Stimulated activated effector memory CD8-positive, alpha-beta T cell treated with anti-CD3 and anti-CD28 coated beads, Interleukin-12 subunit alpha, Interleukin-12 subunit beta, amount 100 ng/mL, for 72 hours (primary cell): ENCODE measurements around the gene REELD1.

Experiments used
- ATAC-seq: fragments of 150-1000 bp; cut with Tn5 transposase; 2 replicates; pipeline ENCODE4 v1.10.0; 2021
- DNase-seq, 2 donors: peaks; one replicate each; pipeline ENCODE4 v3.0.0; 2021 to 2022; ENCODE audit warnings: low spot score in 2 of 2
- H3K27ac Mint-ChIP-seq: one replicate; pipeline ENCODE4 v1.8.0; 2022; ENCODE audit warnings: mild to moderate bottlenecking, mixed read lengths
- H3K36me3 Mint-ChIP-seq: one replicate; pipeline ENCODE4 v1.8.0; 2022; ENCODE audit warnings: mild to moderate bottlenecking, mixed read lengths
- H3K4me1 Mint-ChIP-seq: one replicate; pipeline ENCODE4 v1.8.0; 2022; ENCODE audit warnings: mixed read lengths
- H3K4me3 Mint-ChIP-seq: one replicate; pipeline ENCODE4 v1.8.0; 2022; ENCODE audit warnings: mild to moderate bottlenecking, mixed read lengths
- H3K9me3 Mint-ChIP-seq: one replicate; pipeline ENCODE4 v1.8.0; 2022; ENCODE audit warnings: mixed read lengths

Gene REELD1

DNA sequence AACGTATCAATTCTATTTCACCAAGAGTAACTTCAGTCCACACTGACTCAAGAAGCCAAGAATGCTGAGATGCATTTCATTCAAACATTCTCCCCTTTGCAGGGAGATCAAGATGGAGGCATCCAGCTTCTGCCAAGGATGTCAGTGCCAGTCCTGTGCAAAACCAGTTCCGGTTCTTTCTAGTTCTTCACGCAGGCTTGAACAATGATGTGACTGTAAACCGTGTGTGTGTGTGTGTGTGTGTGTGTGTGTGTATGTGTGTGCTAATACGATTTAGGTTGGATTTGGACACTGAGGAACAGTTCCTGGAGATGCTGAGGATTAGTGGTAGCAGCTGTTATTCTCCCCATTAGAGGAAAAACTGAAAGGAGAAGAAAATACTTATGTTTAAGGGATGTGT lies at the start of gene REELD1:
Gene REELD1, plus strand, starts transcription at position 301 of the 400 bp plus-strand sequence. CDS start 2,415 bp downstream, outside the sequence.
- H3K4me1 Mint-ChIP-seq, result no peaks in the 10 kb centered on the region
- H3K27ac Mint-ChIP-seq, result no peak within 1 kb of the TSS
- ATAC-seq, result no peak
- no peaks in the 10 kb centered on the region for H3K36me3 Mint-ChIP-seq
- H3K9me3 Mint-ChIP-seq, result no peaks in the 10 kb centered on the region
- no peak for DNase-seq
- no peak within 1 kb of the TSS for H3K4me3 Mint-ChIP-seq

GRCh38 chr4:146165221-146165620 lies 49.1 kb upstream of the REELD1 start:
- H3K27ac Mint-ChIP-seq, result no peak overlapping the region
- H3K9me3 Mint-ChIP-seq, result no peaks in the 10 kb centered on the region
- ATAC-seq (no peak), DNase-seq (no peak)
- H3K4me1 Mint-ChIP-seq, result no peaks in the 10 kb centered on the region
- no peak overlapping the region for H3K4me3 Mint-ChIP-seq
- H3K36me3 Mint-ChIP-seq, result no peaks in the 10 kb centered on the region

GRCh38 chr4:146165840-146166239 lies 48.5 kb upstream of the REELD1 start:
- Mint-ChIP-seq H3K4me1 (no peaks in the 10 kb centered on the region), H3K9me3 (no peaks in the 10 kb centered on the region), H3K27ac (no peak overlapping the region), H3K36me3 (no peaks in the 10 kb centered on the region), H3K4me3 (no peak overlapping the region)
- ATAC-seq, result peak; percentile 42
- DNase-seq, result no peak

GRCh38 chr4:146170149-146170548 lies 44.2 kb upstream of the REELD1 start:
- H3K4me1 Mint-ChIP-seq, result peaks cover 7% of the 10 kb centered on the region

GRCh38 chr4:146175541-146176453 lies 38.5 kb upstream of the REELD1 start, which contains the start of gene LSM6:
LSM6 (plus strand) TSS chr4:146175718; CDS start chr4:146182922, 7,204 bp downstream.
- DNase-seq (peak; percentile 60 to 88), ATAC-seq (peak; percentile 94)
- Mint-ChIP-seq H3K4me1 (peaks cover 46% of the 10 kb centered on the region), H3K4me3 (peak within 1 kb of the TSS; percentile 78), H3K36me3 (peaks cover 33% of the 10 kb centered on the region), H3K27ac (peak within 1 kb of the TSS; percentile 96), H3K9me3 (no peaks in the 10 kb centered on the region)

More at GRCh38 chr4:146170149-146170548, 44.2 kb upstream of the REELD1 start:
- DNase-seq (no peak), ATAC-seq (no peak)
- Mint-ChIP-seq H3K9me3 (no peaks in the 10 kb centered on the region), H3K36me3 (no peaks in the 10 kb centered on the region), H3K4me3 (no peak overlapping the region), H3K27ac (no peak overlapping the region)

- DNase-seq, result no peak
- no peak for ATAC-seq
- Mint-ChIP-seq H3K36me3 (peaks cover 44% of the 10 kb centered on the region), H3K4me3 (peak overlapping the region; percentile 78), H3K27ac (peak overlapping the region; percentile 96), H3K9me3 (no peaks in the 10 kb centered on the region), H3K4me1 (peaks cover 52% of the 10 kb centered on the region)
Observed at GRCh38 chr4:146176891-146177290, 37.4 kb upstream of the REELD1 start.

DNA sequence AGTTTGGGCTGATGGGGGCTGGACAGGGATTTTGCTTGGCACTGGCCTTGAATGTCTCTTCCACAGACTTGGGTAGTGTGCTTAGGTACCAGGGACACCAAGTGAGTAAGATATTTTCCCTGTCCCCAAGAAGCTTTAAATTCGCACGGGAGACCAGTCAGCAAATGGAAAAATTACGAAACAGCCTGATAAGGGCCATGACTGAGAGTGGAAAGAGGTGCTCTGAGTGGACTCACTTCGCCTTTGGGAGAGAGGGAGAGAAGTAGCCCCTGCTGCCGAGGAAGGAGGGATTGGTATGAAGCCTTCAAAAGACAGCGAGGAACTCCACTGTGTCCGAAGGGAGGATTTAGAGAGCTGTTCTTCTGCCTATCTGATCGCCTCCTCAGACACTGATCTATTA lies 36.2 kb upstream of the REELD1 start:
- ATAC-seq, result no peak
- Mint-ChIP-seq H3K4me3 (peak overlapping the region; percentile 9), H3K36me3 (peaks cover 53% of the 10 kb centered on the region), H3K9me3 (no peaks in the 10 kb centered on the region), H3K4me1 (peaks cover 54% of the 10 kb centered on the region), H3K27ac (peak overlapping the region; percentile 61)
- no peak for DNase-seq

GRCh38 chr4:146179784-146180370 lies 34.5 kb upstream of the REELD1 start:
- peaks cover 54% of the 10 kb centered on the region for H3K4me1 Mint-ChIP-seq

DNA sequence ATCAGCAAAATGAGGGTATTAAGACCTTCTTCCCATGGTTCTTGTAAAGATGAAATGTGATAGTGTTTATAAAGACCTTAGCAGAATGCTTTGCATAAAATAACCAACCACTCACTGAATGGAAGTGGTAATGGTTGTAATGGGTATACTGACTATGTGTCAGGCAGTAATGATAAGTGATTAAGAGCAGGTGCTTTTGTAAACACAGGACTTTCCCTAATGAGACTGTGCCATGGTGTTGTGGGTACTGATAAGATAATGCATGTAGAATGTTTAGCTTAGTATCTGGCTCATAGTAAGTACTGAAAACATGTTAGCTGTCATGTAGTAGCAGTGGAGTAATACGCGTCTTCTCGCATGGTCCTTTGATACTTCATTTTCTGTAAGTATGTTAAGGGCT lies 31.9 kb upstream of the REELD1 start:
- H3K36me3 Mint-ChIP-seq, result peaks cover 85% of the 10 kb centered on the region
- no peaks in the 10 kb centered on the region for H3K9me3 Mint-ChIP-seq
- ATAC-seq (peak; percentile 85), DNase-seq (no peak)
- peak overlapping the region; percentile 13 for H3K27ac Mint-ChIP-seq
- peaks cover 45% of the 10 kb centered on the region for H3K4me1 Mint-ChIP-seq
- no peak overlapping the region for H3K4me3 Mint-ChIP-seq

More at GRCh38 chr4:146179784-146180370, 34.5 kb upstream of the REELD1 start:
- H3K4me3 Mint-ChIP-seq, result no peak overlapping the region
- no peak overlapping the region for H3K27ac Mint-ChIP-seq
- ATAC-seq, result no peak
- peaks cover 71% of the 10 kb centered on the region for H3K36me3 Mint-ChIP-seq
- DNase-seq, result no peak
- H3K9me3 Mint-ChIP-seq, result no peaks in the 10 kb centered on the region

DNA sequence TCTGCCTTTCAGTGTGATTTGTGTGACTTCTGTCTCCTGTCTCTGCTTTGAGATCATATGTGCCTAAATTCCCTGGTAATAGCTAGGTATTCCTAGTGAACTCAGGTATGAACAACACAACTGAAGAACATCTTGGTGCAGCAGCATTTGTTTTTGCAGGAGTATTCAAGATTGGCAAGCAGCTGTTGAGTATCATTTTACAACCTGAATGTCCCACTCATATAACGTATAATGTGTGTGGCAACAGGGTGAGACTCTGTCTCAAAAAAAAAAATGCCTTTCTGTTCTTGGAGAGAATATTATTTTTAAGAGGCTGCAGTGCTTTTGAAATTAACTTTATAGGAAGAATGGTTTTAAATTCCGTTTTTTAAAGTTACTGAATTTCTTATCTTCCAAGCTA lies 31.1 kb upstream of the REELD1 start:
- Mint-ChIP-seq H3K9me3 (no peaks in the 10 kb centered on the region), H3K4me1 (peaks cover 39% of the 10 kb centered on the region), H3K36me3 (peaks cover 87% of the 10 kb centered on the region), H3K4me3 (no peak overlapping the region), H3K27ac (peak overlapping the region; percentile 13)
- ATAC-seq (no peak), DNase-seq (no peak)

DNA sequence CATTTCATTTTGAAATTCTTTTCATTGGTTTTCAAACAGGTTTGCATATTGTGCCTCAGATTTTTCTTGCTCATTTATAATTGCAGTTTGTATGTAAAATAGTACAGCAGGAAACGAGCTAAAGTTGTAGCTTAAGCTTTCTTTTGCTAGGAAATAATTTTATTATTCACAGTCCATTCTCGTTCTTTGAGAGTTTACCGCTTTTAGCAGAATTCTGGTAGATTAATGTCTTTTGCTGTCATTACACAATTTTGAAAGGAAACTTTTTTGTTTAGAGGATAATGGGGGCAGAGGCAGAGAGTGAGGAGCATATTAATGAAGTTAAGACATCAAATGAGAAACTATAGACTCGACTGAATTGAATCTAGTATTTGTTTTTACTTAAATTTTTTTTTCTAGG lies 28.3 kb upstream of the REELD1 start:
- H3K36me3 Mint-ChIP-seq, result peaks cover 97% of the 10 kb centered on the region
- no peak for DNase-seq
- peaks cover 12% of the 10 kb centered on the region for H3K4me1 Mint-ChIP-seq
- peak overlapping the region; percentile 48 for H3K27ac Mint-ChIP-seq
- no peaks in the 10 kb centered on the region for H3K9me3 Mint-ChIP-seq
- ATAC-seq, result no peak
- H3K4me3 Mint-ChIP-seq, result no peak overlapping the region

DNA sequence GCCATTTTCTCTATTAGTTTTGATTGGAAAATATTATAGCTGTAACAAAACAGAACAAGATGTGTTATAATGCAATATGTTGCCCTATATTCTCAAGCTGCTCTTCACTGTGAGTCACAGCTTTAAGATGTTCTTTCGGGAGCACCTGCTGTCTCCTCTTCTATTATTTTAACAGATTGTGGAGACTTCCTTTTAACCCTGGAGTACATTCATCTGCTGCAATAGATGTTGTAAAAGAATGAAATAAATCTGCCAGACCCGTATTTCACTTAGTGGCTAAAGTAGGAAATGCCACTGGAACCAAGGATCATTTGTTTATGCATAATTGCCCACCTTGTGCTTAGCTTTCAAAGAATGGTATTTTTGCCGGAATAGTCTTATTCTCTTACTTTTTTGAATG lies 27.7 kb upstream of the REELD1 start:
- no peak for ATAC-seq
- Mint-ChIP-seq H3K9me3 (no peaks in the 10 kb centered on the region), H3K4me3 (no peak overlapping the region), H3K36me3 (peaks cover 97% of the 10 kb centered on the region), H3K4me1 (peaks cover 7% of the 10 kb centered on the region), H3K27ac (peak overlapping the region; percentile 45)
- DNase-seq, result no peak

DNA sequence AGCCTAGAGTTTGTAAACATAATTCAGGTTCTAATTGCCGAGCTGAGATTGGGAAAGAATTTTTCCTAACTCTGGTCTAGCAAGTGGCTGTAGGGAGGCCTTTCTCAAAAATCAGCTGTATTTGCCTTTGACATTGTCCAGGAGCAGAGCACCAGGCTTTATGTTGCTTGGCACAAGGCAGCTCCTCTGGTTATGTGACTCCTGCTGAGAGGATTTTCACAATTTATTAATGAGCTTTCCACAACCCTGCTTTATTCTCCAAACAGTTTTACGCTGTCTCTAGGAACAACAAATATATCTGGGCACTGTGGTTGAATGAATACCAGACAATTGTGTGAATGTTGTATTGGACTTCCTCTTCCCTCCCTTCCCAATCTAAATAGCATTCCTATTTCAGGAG lies 23.9 kb upstream of the REELD1 start:
- Mint-ChIP-seq H3K27ac (no peak overlapping the region), H3K9me3 (no peaks in the 10 kb centered on the region), H3K36me3 (peaks cover 71% of the 10 kb centered on the region), H3K4me3 (no peak overlapping the region), H3K4me1 (peaks cover 10% of the 10 kb centered on the region)
- ATAC-seq (no peak), DNase-seq (no peak)

DNA sequence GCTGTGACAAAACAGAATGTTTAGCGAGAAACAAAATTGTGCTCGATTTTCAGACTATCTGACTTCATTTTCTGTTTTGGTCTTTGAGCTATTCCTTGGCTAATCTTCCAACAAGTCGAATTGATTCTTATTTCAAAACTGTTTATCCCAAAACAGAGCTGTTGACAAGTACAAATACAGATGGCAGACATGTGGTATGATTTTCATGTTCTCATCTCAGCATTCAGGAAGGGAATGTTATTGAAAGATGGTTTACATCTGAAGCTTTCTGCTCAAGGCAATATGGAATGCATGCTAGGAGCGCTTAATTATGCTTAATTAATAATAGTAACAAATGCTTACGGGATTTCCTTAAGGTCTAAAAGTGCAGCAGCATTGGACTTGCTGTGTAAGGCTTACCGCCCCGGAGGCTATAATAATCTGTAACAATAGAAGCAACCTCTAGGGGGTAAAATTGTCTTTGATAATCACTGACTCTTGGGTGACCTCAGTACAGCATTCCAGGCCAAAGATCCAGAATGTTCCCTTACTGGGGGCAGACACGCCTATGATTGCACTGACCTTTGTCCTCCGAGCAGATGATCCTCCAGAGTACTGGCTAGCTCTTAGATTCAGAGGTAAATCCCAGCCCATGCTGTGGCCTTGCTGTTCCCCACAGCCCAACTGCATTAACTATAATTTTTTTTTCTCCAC lies 22.4 kb upstream of the REELD1 start:
- no peak overlapping the region for H3K27ac Mint-ChIP-seq
- H3K4me1 Mint-ChIP-seq, result peaks cover 19% of the 10 kb centered on the region
- peaks cover 57% of the 10 kb centered on the region for H3K36me3 Mint-ChIP-seq
- H3K9me3 Mint-ChIP-seq, result no peaks in the 10 kb centered on the region
- H3K4me3 Mint-ChIP-seq, result no peak overlapping the region
- DNase-seq, result no peak
- ATAC-seq, result no peak

DNA sequence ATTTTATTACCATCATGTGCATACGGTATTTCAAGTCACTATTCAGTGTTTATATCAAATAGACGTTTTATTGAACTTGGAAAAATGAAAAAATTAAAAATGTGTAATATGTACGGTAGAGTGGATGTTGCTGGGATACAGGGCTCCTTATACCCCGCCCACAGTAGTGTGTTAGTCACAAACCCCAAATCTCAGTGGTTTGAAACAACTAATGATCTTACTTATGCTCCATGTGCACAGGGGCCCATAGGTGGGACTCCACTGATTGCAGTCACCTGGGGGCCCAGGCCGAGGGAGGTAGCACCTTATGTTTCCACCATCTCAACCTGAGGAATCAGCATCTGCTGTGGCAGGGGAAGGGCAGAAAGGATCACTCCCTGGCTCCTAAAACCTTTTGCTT lies 20.7 kb upstream of the REELD1 start:
- no peak overlapping the region for H3K27ac Mint-ChIP-seq
- peaks cover 39% of the 10 kb centered on the region for H3K36me3 Mint-ChIP-seq
- DNase-seq (no peak), ATAC-seq (peak; percentile 64)
- H3K9me3 Mint-ChIP-seq, result no peaks in the 10 kb centered on the region
- H3K4me1 Mint-ChIP-seq, result peaks cover 19% of the 10 kb centered on the region
- H3K4me3 Mint-ChIP-seq, result no peak overlapping the region
